Measurements from ENCODE around the gene NDUFS7. TPM values are rescaled to one million over a fixed set of nuclear protein-coding genes. Genes with fewer than 3 reads are reported as not detected.

Gene NDUFS7
- total RNA-seq, 3 donors from 2014 or later (not counting 1 experiment from before 2014, with no cell fraction given) = 60.8 to 67.9 (median 66.6) TPM

DNA sequence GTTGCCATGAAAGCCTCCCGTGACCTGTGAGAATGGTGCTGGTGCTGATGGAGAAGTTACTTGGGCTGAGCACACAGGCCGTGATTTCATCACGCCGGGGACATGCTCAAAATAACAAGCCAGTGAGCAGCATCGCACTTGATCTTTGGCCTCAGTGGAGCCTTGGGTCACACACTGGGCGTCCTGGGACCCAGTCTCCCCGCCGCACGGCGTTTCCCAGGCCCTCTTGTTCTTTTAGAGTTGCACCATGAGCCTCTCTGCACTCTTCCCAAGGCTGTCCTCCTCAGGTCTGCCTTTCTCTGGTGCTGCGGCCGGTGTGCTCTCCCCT, 9.5 kb upstream of the NDUFS7 start:
- DNase-seq = no peak
- H3K36me3 ChIP-seq (ENCODE audit: control insufficient read depth, insufficient read depth, low read length) = peaks cover 30% of the 10 kb centered on the region
- no peaks in the 10 kb centered on the region for H3K36me3 Mint-ChIP-seq
- ATAC-seq = no peak
- H3K9me3 Mint-ChIP-seq = no peaks in the 10 kb centered on the region
- H3K4me3 ChIP-seq (ENCODE audit: low read length) = no peak overlapping the region
- intact Hi-C loops (cut with micrococcal nuclease) = no loop called here
- no peaks in the 10 kb centered on the region for H3K27me3 ChIP-seq (ENCODE audit: control insufficient read depth, insufficient read depth, low read length)
- H3K4me1 Mint-ChIP-seq = no peaks in the 10 kb centered on the region
- H3K27ac Mint-ChIP-seq = no peak overlapping the region
- 86% methylated on average over 12 of the region's 12 CpGs for WGBS (ENCODE audit: insufficient coverage)
- H3K4me1 ChIP-seq (ENCODE audit: control insufficient read depth, insufficient read depth, low read length) = no peaks in the 10 kb centered on the region
- no peak overlapping the region for H3K27ac ChIP-seq (ENCODE audit: low read length)
- no peaks in the 10 kb centered on the region for H3K27me3 Mint-ChIP-seq (ENCODE audit: low read depth in 2 of 2)
- no peaks in the 10 kb centered on the region for H3K9me3 ChIP-seq (ENCODE audit: control insufficient read depth, insufficient read depth, low read length)
- no peak overlapping the region for H3K4me3 Mint-ChIP-seq
- TF ChIP-seq CTCF (IDR thresholded peaks at IDR 0.05) = no peak

GRCh38 chr19:1376415-1376805, 7.3 kb upstream of the NDUFS7 start:
- Mint-ChIP-seq H3K36me3 (no peaks in the 10 kb centered on the region), H3K27ac (no peak overlapping the region), H3K4me3 (peak overlapping the region; percentile 13), H3K4me1 (no peaks in the 10 kb centered on the region), H3K27me3 (ENCODE audit: low read depth in 2 of 2) (no peaks in the 10 kb centered on the region), H3K9me3 (no peaks in the 10 kb centered on the region)
- DNase-seq = no peak
- H3K36me3 ChIP-seq (ENCODE audit: control insufficient read depth, insufficient read depth, low read length) = peaks cover 11% of the 10 kb centered on the region
- no peak overlapping the region for H3K27ac ChIP-seq (ENCODE audit: low read length)
- H3K4me1 ChIP-seq (ENCODE audit: control insufficient read depth, insufficient read depth, low read length) = no peaks in the 10 kb centered on the region
- intact Hi-C loops (cut with micrococcal nuclease) = no loop called here
- H3K4me3 ChIP-seq (ENCODE audit: low read length) = no peak overlapping the region
- TF ChIP-seq CTCF (IDR thresholded peaks at IDR 0.05) = no peak
- WGBS (ENCODE audit: insufficient coverage) = 96% methylated on average over 15 of the region's 17 CpGs
- ATAC-seq = no peak
- no peaks in the 10 kb centered on the region for H3K9me3 ChIP-seq (ENCODE audit: control insufficient read depth, insufficient read depth, low read length)
- H3K27me3 ChIP-seq (ENCODE audit: control insufficient read depth, insufficient read depth, low read length) = no peaks in the 10 kb centered on the region

GRCh38 chr19:1377176-1377964, 6.3 kb upstream of the NDUFS7 start:
- no peak for ATAC-seq
- no peaks in the 10 kb centered on the region for H3K4me1 ChIP-seq (ENCODE audit: control insufficient read depth, insufficient read depth, low read length)
- no peak overlapping the region for H3K27ac ChIP-seq (ENCODE audit: low read length)
- intact Hi-C loops (cut with micrococcal nuclease) = no loop called here
- no peak overlapping the region for H3K4me3 ChIP-seq (ENCODE audit: low read length)
- WGBS (ENCODE audit: insufficient coverage) = 97% methylated on average over 43 of the region's 43 CpGs
- Mint-ChIP-seq H3K4me3 (no peak overlapping the region), H3K9me3 (no peaks in the 10 kb centered on the region), H3K27ac (no peak overlapping the region), H3K4me1 (no peaks in the 10 kb centered on the region), H3K27me3 (ENCODE audit: low read depth in 2 of 2) (no peaks in the 10 kb centered on the region), H3K36me3 (no peaks in the 10 kb centered on the region)
- no peak for TF ChIP-seq CTCF (IDR thresholded peaks at IDR 0.05)
- H3K36me3 ChIP-seq (ENCODE audit: control insufficient read depth, insufficient read depth, low read length) = peaks cover 11% of the 10 kb centered on the region
- no peak for DNase-seq
- no peaks in the 10 kb centered on the region for H3K27me3 ChIP-seq (ENCODE audit: control insufficient read depth, insufficient read depth, low read length)
- no peaks in the 10 kb centered on the region for H3K9me3 ChIP-seq (ENCODE audit: control insufficient read depth, insufficient read depth, low read length)

Data from natural killer cell (primary cell).